HG03439 (cell line): Measurements from ENCODE around the gene GALNT2.

Experiments used
- ATAC-seq: cut with Tn5 transposase; IDR thresholded peaks from one replicate; pipeline ENCODE4 v1.9.1; 2021; ENCODE audit warnings: mild to moderate bottlenecking, moderate library complexity; ENCODE audit not compliant: unreplicated experiment

The GALNT2 gene

GRCh38 chr1:230176326-230176725 is 109.3 kb downstream of the GALNT2 start:
- no peak for ATAC-seq

- no peak for ATAC-seq
These were observed 109.9 kb downstream of the GALNT2 start for GRCh38 chr1:230176871-230177411.

DNA sequence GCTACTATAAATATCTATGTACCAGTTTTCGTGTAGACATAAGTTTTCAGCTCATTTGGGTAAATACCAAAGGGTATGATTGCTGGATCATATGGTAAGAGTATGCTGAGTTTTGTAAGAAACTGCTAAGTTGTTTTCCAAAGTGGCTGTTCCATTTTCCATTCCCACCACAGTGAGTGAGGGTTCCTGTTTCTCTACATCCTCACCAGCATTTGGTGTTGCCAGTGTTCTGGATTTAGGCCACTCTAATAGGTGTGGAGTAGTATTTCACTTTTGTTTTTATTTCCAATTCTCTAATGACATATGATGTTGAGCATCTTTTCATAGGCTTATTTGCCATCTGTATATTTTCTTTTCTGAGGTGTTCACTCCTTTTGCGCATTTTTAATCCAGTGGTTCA is 112.2 kb downstream of the GALNT2 start:
- no peak for ATAC-seq

DNA sequence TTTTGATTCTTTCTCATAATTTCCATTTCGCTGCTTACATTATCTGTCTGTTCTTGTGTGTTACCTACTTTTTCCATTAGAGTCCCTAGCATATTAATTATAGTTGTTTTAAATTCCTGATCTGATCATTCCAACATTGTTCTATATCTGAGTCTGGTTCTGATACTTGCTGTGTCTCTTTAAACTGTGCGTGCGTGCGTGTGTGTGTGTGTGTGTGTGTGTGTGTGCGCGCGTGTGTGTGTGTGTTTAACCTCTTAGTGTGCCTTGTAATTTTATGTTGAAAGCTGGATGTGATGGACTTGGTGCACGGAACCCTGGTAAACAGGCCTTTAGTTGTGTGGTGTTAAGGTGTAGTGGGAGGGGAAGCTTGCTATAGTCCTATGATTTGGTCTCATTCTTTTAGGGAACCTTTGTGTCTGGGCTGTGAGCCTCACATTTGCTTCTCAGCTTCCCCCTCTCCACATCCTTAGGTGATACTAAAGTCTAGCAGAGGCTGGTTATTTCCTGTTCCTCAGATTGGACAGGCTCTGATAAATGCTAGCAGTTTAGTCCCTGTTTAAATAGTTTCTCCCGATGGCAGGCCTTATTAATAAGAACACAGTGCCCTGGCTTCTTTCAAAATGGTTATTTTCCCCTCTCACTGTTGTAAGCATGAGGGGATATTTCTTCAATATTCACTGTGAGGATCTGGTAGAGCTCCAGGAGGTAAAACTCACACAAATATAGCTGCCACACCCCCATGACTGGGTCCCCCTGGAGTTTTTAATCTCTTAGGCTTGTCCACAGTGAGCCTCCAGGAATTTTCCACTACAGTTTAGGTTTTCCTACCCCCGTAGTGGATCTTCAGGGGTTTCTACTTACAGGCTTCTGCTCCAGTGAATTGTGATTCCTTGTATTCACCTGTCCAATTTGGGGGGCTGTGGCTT is 118.3 kb downstream of the GALNT2 start:
- no peak for ATAC-seq

- no peak for ATAC-seq
These were observed 119.2 kb downstream of the GALNT2 start for GRCh38 chr1:230186003-230186863.

GRCh38 chr1:230186874-230187273 is 119.8 kb downstream of the GALNT2 start:
- no peak for ATAC-seq

DNA sequence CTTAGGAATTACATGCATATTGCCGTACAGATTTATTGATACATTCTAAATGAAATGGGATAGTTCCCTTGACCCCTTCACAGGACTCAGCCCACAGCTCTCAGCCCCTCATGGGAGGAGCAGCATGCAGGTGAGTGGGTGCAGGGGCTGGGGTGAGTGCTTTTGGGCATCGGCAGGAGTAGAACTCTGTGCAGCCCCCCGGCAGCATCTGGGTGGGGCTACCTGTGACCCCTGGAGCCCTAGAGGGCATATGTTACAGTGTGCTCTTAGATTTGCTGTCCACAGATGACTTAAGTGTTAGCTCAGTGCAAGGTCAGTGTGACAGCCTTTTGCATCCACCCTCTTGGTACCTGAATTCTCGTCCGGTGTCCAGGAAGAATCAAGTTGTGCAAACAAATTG is 120.3 kb downstream of the GALNT2 start:
- no peak for ATAC-seq

- ATAC-seq: no peak
These were observed 121.8 kb downstream of the GALNT2 start for GRCh38 chr1:230188826-230189225.

GRCh38 chr1:230189341-230189740 is 122.3 kb downstream of the GALNT2 start:
- no peak for ATAC-seq

DNA sequence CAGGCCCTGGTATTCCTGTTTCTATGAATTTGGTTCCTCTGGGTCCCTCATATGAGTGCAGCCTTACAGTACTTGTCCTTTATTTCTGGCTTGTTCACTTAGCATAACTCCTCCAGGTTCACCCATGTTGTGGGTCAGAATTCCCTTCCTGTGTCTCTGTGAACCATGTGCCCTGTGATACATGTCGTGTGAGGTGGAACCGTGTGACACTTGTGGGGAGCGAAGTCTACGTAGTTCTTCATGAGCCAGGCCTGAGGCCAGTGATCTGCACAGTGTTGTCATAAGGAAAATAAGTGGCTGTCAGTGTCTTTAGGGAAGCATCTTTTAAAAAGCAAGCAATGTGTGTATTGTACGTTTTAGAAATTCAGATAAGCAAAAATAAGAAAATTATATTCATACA is 122.8 kb downstream of the GALNT2 start:
- ATAC-seq: no peak

DNA sequence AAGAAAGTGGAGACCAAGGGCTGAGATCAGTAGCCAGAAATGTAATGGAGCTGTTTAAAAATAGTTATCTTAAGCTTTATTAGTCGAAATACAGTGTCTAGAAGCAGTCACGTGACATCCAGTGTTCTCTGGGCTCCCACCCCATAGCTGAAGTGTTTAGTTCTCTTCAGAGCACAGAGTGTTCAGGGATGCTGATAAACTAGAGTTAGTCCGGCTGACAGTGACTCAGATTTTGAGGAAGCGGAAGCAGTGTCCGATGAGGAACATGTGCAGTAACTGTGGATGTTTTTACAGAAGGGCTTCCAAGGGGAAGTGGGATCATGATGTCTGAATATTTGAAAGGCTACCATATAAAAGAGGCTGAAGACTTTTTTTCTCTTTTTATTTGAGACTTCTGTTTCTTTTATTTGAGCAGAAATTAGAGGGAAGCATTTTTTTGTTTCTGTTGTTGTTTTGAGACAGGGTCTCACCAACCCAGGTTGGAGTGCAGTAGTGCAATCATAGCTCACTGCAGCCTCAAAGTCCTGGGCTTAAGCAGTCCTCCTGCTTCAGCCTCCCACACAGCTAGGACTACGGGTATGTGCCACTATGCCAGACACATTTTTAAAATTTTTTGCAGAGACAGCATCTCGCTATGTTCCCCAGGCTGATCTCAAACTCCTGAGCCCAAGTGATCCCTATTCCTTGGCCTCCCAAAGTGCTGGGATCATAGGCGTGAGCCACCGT is 124.2 kb downstream of the GALNT2 start:
- no peak for ATAC-seq

- ATAC-seq: no peak
These were observed 124.8 kb downstream of the GALNT2 start for GRCh38 chr1:230191855-230192254.

GRCh38 chr1:230194525-230194924 is 127.5 kb downstream of the GALNT2 start:
- no peak for ATAC-seq

GRCh38 chr1:230195199-230195598 is 128.2 kb downstream of the GALNT2 start:
- ATAC-seq: no peak

GRCh38 chr1:230196077-230196476 is 129.0 kb downstream of the GALNT2 start:
- ATAC-seq: no peak

GRCh38 chr1:230197644-230198567 is 130.9 kb downstream of the GALNT2 start:
- ATAC-seq: no peak

GRCh38 chr1:230199034-230199433 is 132.0 kb downstream of the GALNT2 start:
- no peak for ATAC-seq

DNA sequence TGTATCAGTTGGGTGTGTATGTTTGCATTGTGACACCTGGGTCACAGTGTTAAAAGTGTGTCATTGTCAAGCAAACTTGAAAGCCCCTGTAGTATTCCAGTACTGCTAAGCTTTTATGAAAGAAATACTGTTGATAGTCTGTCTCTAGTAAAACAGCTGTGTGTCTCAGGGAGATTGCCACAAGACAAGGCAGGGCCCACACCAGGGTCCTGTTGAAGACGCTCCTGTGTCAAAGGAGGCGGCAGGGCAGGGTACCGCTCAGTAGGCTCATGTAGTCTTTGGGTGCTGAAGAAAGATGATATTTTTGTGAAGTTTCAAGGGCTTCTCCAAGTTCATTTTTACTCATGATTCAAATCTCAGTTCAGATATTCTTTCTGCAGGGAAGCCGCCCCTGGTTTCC is 132.5 kb downstream of the GALNT2 start:
- ATAC-seq: no peak

DNA sequence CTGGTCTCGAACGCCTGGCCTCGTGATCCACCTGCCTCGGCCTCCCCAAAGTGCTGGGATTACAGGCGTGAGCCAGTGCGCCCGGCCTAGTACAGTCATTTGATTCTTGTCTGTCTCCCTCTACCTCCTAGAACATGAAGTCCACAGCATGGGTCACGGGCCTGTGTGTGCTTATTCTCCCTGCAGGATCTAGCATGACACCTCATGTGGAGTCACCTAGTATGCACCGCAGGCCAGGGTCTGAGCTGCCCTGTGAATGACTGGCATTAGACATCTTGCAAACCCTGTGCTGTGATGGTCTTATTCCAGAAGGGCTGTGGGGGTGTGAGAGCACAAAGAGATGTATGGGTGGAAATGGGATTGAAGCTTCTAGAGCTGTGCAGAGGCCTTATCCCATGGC is 133.2 kb downstream of the GALNT2 start:
- no peak for ATAC-seq

DNA sequence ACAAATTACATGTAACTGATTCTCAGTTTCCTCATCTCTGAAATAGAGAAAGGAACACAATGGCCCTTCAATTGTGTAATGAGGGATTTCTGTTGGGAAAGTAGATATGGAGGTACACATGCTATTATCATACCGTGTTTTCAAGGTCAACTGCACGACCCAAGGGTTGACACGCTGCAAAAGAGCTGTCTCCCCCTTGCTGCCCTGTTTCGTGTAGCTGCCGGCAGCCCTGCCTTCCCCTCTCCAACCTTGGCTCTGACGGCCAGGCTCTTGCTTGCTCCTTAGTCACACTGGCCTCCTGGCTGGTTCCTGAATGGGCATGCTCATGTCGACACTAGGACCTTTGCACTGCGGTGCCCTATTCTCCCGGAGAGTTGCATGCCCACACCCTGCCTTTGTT is 134.4 kb downstream of the GALNT2 start:
- ATAC-seq: no peak
